ENCODE data around the gene FERMT3.
"Not testable (repeated sequence)": the region's sequence is repeated elsewhere in the genome, so short reads cannot be mapped to it uniquely, and the experiment has no call there.

FERMT3 gene

GRCh38 chr11:64206457-64207255 is at the start of gene FERMT3:
Gene FERMT3 (plus strand): TSS chr11:64206721. CDS start chr11:64207365, 644 bp downstream.
- DNase-seq = peak; percentile 88

GRCh38 chr11:64157631-64158394 is 48.7 kb upstream of the FERMT3 start:
- no peak for DNase-seq

- no peak for DNase-seq
Measured at GRCh38 chr11:64161037-64161436, 45.5 kb upstream of the FERMT3 start.

- not testable (repeated sequence) for DNase-seq
Measured at GRCh38 chr11:64162769-64163168, 43.8 kb upstream of the FERMT3 start.

- no peak for DNase-seq
Measured at GRCh38 chr11:64163951-64164350, 42.6 kb upstream of the FERMT3 start.

GRCh38 chr11:64164392-64165312 is 41.9 kb upstream of the FERMT3 start:
- DNase-seq = no peak

GRCh38 chr11:64165481-64165841 is 41.1 kb upstream of the FERMT3 start:
- no peak for DNase-seq

GRCh38 chr11:64165842-64166635 is 40.5 kb upstream of the FERMT3 start, which contains the start of gene MACROD1:
Gene MACROD1 (minus strand): TSS chr11:64166113. CDS start chr11:64165994, 119 bp downstream.
- DNase-seq = peak; percentile 87

GRCh38 chr11:64170419-64170818 is 36.1 kb upstream of the FERMT3 start:
- DNase-seq = no peak

- DNase-seq = no peak
Measured at GRCh38 chr11:64173616-64174355, 32.7 kb upstream of the FERMT3 start.

- no peak for DNase-seq
Measured at GRCh38 chr11:64176751-64177150, 29.8 kb upstream of the FERMT3 start.

GRCh38 chr11:64178203-64178602 is 28.3 kb upstream of the FERMT3 start:
- DNase-seq = peak; percentile 32

GRCh38 chr11:64178951-64179639 is 27.4 kb upstream of the FERMT3 start:
- DNase-seq = no peak

- no peak for DNase-seq
Measured at GRCh38 chr11:64180891-64181290, 25.6 kb upstream of the FERMT3 start.

- peak; percentile 52 for DNase-seq
Measured at GRCh38 chr11:64181506-64182411, 24.8 kb upstream of the FERMT3 start.

GRCh38 chr11:64183890-64184289 is 22.6 kb upstream of the FERMT3 start:
- DNase-seq = no peak

- DNase-seq = no peak
Measured at GRCh38 chr11:64185175-64185692, 21.3 kb upstream of the FERMT3 start.

GRCh38 chr11:64185693-64186491 is 20.6 kb upstream of the FERMT3 start, which contains the start of gene STIP1:
Gene STIP1 (plus strand): TSS chr11:64186171. CDS start chr11:64186262, 91 bp downstream.
- peak; percentile 100 for DNase-seq

Measured in activated CD4-positive, alpha-beta T cell treated with anti-CD3 and anti-CD28 coated beads, Interleukin-2, amount 50 U/mL, for 16 hours (primary cell).